OCI-LY3 (cell line): ENCODE results near the gene NTHL1.

Experiments used
- EZH2phosphoT487 ChIP-seq: fragments of 200-600 bp; shearing (Covaris generic); IDR thresholded peaks from 2 replicates; pipeline ENCODE4 v1.6.1; 2018; ENCODE audit warnings: antibody characterized with exemption, mixed run types, low read depth
- TF ChIP-seq, protein P1 (sequence below): fragments of 200-600, 300-600 bp; sonication (generic); IDR thresholded peaks from 2 replicates; pipeline ENCODE4 v1.5.1; 2014; ENCODE audit warnings: antibody characterized with exemption, low read length, low read depth

DNA sequence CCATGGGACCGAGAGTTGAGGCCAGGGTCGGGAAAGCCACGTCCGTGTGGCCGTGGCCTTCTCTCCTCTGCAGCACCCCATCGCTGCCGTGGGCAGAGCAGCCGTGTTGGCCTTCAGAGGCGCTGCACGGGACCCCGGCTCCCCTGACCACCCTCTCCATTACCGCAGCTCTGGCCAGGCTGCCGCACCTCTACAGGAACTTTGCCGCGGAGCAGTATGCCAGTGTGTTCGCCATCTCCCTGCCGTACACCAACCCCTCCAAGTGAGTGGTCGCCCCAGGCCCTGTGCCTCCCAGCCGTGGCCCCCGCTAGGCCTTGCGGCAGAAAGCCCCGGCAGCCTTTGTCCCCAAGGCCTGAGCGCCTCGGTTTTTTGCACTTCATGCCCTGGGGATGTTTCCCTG lies 28.0 kb upstream of the NTHL1 start:
- TF ChIP-seq, protein P1, sequence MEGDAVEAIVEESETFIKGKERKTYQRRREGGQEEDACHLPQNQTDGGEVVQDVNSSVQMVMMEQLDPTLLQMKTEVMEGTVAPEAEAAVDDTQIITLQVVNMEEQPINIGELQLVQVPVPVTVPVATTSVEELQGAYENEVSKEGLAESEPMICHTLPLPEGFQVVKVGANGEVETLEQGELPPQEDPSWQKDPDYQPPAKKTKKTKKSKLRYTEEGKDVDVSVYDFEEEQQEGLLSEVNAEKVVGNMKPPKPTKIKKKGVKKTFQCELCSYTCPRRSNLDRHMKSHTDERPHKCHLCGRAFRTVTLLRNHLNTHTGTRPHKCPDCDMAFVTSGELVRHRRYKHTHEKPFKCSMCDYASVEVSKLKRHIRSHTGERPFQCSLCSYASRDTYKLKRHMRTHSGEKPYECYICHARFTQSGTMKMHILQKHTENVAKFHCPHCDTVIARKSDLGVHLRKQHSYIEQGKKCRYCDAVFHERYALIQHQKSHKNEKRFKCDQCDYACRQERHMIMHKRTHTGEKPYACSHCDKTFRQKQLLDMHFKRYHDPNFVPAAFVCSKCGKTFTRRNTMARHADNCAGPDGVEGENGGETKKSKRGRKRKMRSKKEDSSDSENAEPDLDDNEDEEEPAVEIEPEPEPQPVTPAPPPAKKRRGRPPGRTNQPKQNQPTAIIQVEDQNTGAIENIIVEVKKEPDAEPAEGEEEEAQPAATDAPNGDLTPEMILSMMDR: no peak
- no peak for TF ChIP-seq EZH2phosphoT487
